Astrocyte of the cerebellum (primary cell): ENCODE results near the gene OR2L3.

Experiments
- DNase-seq: peaks from one replicate; pipeline ENCODE4 v3.0.0-alpha.2; 2011; ENCODE audit warnings: low read depth
- H3K4me3 ChIP-seq: 2 replicates; pipeline ENCODE4 v1.5.1; 2011; ENCODE audit warnings: mild to moderate bottlenecking, low read depth, low read length, moderate library complexity
- CTCF ChIP-seq: IDR thresholded peaks from 2 replicates; pipeline ENCODE4 v1.5.1; 2012; ENCODE audit warnings: low read length, low read depth, moderate library complexity, mild to moderate bottlenecking; ENCODE audit errors: missing control alignments
- in situ Hi-C: cut with HindIII; loops from 2 replicates; pipeline ENCODE4 v1.10.0; 2017; ENCODE audit warnings: low sequenced_read_pairs

OR2L3 gene

GRCh38 chr1:248015803-248016202, 30.8 kb upstream of the OR2L3 start:
- no peak for TF ChIP-seq CTCF
- in situ Hi-C loops = no loop called here
- no peak overlapping the region for H3K4me3 ChIP-seq
- DNase-seq = no peak

GRCh38 chr1:248029770-248030169, 16.9 kb upstream of the OR2L3 start, which contains the start of gene OR2L2:
Gene OR2L2, plus strand, starts transcription at chr1:248030070. Its CDS starts 8,198 bp downstream, at chr1:248038268.
- no peak within 1 kb of the TSS for H3K4me3 ChIP-seq
- TF ChIP-seq CTCF = no peak
- in situ Hi-C loops = no loop called here
- no peak for DNase-seq

- in situ Hi-C loops = no loop called here
- TF ChIP-seq CTCF = no peak
- no peak for DNase-seq
- H3K4me3 ChIP-seq = no peak overlapping the region
These were observed 1.4 kb upstream of the OR2L3 start for GRCh38 chr1:248045209-248045608.

- no peak overlapping the region for H3K4me3 ChIP-seq
- TF ChIP-seq CTCF = no peak
- no peak for DNase-seq
- in situ Hi-C loops = no loop called here
These were observed 372 bp downstream of the OR2L3 start for GRCh38 chr1:248047008-248047407.

GRCh38 chr1:248054671-248055070, 8.0 kb downstream of the OR2L3 start:
- DNase-seq = no peak
- in situ Hi-C loops = no loop called here
- no peak for TF ChIP-seq CTCF
- no peak overlapping the region for H3K4me3 ChIP-seq

GRCh38 chr1:248055261-248055660, 8.6 kb downstream of the OR2L3 start:
- in situ Hi-C loops = no loop called here
- H3K4me3 ChIP-seq = no peak overlapping the region
- DNase-seq = no peak
- no peak for TF ChIP-seq CTCF

- TF ChIP-seq CTCF = no peak
- in situ Hi-C loops = no loop called here
- DNase-seq = no peak
- H3K4me3 ChIP-seq = no peak overlapping the region
These were observed 18.4 kb downstream of the OR2L3 start for GRCh38 chr1:248065071-248065470.
